ENCODE results near the gene CLMP. TPM values are rescaled to one million over a fixed set of nuclear protein-coding genes. Genes with fewer than 3 reads are reported as not detected.

The CLMP gene
- total and polyA plus RNA-seq, 4 donors: 0.12 to 1.3 (median 0.35) TPM

GRCh38 chr11:123214396-123214795 lies 19.3 kb upstream of the CLMP start:
- no peak overlapping the region for H3K4me3 ChIP-seq (ENCODE audit: low read depth in 1 of 3, low read length in 3 of 3)
- H3K9me3 ChIP-seq (ENCODE audit: control insufficient read depth in 4 of 4, low read length in 3 of 4): no peaks in the 10 kb centered on the region
- no peaks in the 10 kb centered on the region for H3K36me3 ChIP-seq (ENCODE audit: control insufficient read depth in 4 of 4, insufficient read depth in 3 of 4, low read depth in 1 of 4, low read length in 3 of 4)
- no peak overlapping the region for H3K27ac ChIP-seq (ENCODE audit: low read depth in 1 of 2, low read length in 2 of 2)
- H3K9ac ChIP-seq (ENCODE audit: low read depth in 1 of 2, low read length in 2 of 2): no peak overlapping the region
- no peak for DNase-seq (ENCODE audit: low spot score)
- H3K4me1 ChIP-seq (ENCODE audit: control insufficient read depth in 4 of 4, insufficient read depth in 4 of 4, low read length in 3 of 4): no peaks in the 10 kb centered on the region
- no peak for TF ChIP-seq ZBTB33 (IDR thresholded peaks at IDR 0.05)
- no peak for TF ChIP-seq TAF1 (conservative IDR thresholded peaks at IDR 0.05)
- no peak for TF ChIP-seq HNF4G (IDR thresholded peaks at IDR 0.05)
- WGBS: 77% methylated on average over 4 of the region's 4 CpGs
- peaks cover 0 to 12% (median 2%) of the 10 kb centered on the region in 4 donors for H3K27me3 ChIP-seq (ENCODE audit: control insufficient read depth in 4 of 4, insufficient read depth in 4 of 4, low read length in 3 of 4)

- TF ChIP-seq RXRA (IDR thresholded peaks at IDR 0.05) (no peak), EGR1 (IDR thresholded peaks at IDR 0.05; ENCODE audit: low read depth in 2 of 2) (no peak)
- no peak overlapping the region for H3K27ac ChIP-seq (ENCODE audit: low read depth in 1 of 2, low read length in 2 of 2)
- no peak overlapping the region for H3K4me3 ChIP-seq (ENCODE audit: low read depth in 1 of 3, low read length in 3 of 3)
- H3K36me3 ChIP-seq (ENCODE audit: control insufficient read depth in 4 of 4, insufficient read depth in 3 of 4, low read depth in 1 of 4, low read length in 3 of 4): no peaks in the 10 kb centered on the region
- no peak overlapping the region for H3K9ac ChIP-seq (ENCODE audit: low read depth in 1 of 2, low read length in 2 of 2)
- no peaks in the 10 kb centered on the region for H3K9me3 ChIP-seq (ENCODE audit: control insufficient read depth in 4 of 4, low read length in 3 of 4)
- peaks cover 0 to 9% (median 2%) of the 10 kb centered on the region in 4 donors for H3K27me3 ChIP-seq (ENCODE audit: control insufficient read depth in 4 of 4, insufficient read depth in 4 of 4, low read length in 3 of 4)
- DNase-seq (ENCODE audit: low spot score): no peak
- H3K4me1 ChIP-seq (ENCODE audit: control insufficient read depth in 4 of 4, insufficient read depth in 4 of 4, low read length in 3 of 4): no peaks in the 10 kb centered on the region
- WGBS: 82% methylated on average over 11 of the region's 11 CpGs
These were observed 18.3 kb upstream of the CLMP start for GRCh38 chr11:123213307-123213771.

- H3K27me3 ChIP-seq (ENCODE audit: control insufficient read depth in 4 of 4, insufficient read depth in 4 of 4, low read length in 3 of 4): peaks cover 0 to 9% (median 2%) of the 10 kb centered on the region in 4 donors
These were observed 17.4 kb upstream of the CLMP start for GRCh38 chr11:123212406-123212805.

More at GRCh38 chr11:123212406-123212805, 17.4 kb upstream of the CLMP start:
- Histone ChIP-seq H3K9me3 (ENCODE audit: control insufficient read depth in 4 of 4, low read length in 3 of 4) (no peaks in the 10 kb centered on the region), H3K4me1 (ENCODE audit: control insufficient read depth in 4 of 4, insufficient read depth in 4 of 4, low read length in 3 of 4) (no peaks in the 10 kb centered on the region), H3K36me3 (ENCODE audit: control insufficient read depth in 4 of 4, insufficient read depth in 3 of 4, low read depth in 1 of 4, low read length in 3 of 4) (no peaks in the 10 kb centered on the region), H3K4me3 (ENCODE audit: low read depth in 1 of 3, low read length in 3 of 3) (no peak overlapping the region), H3K27ac (ENCODE audit: low read depth in 1 of 2, low read length in 2 of 2) (no peak overlapping the region), H3K9ac (ENCODE audit: low read depth in 1 of 2, low read length in 2 of 2) (no peak overlapping the region)
- no peak for TF ChIP-seq ATF3 (IDR thresholded peaks at IDR 0.05)
- TF ChIP-seq EGR1 (IDR thresholded peaks at IDR 0.05; ENCODE audit: low read depth in 2 of 2): no peak
- no peak for TF ChIP-seq ZBTB33 (IDR thresholded peaks at IDR 0.05)
- no peak for TF ChIP-seq REST (IDR thresholded peaks at IDR 0.05)
- no peak for TF ChIP-seq MAX (IDR thresholded peaks at IDR 0.05)
- TF ChIP-seq HNF4A (conservative IDR thresholded peaks at IDR 0.05): no peak
- no peak for TF ChIP-seq HNF4G (IDR thresholded peaks at IDR 0.05)
- TF ChIP-seq FOXA1 (IDR thresholded peaks at IDR 0.05): no peak
- no peak for TF ChIP-seq CTCF (IDR thresholded peaks at IDR 0.05; ENCODE audit: low read depth, low read length, missing input control)
- TF ChIP-seq RAD21 (IDR thresholded peaks at IDR 0.05): no peak
- TF ChIP-seq YY1 (IDR thresholded peaks at IDR 0.05): no peak
- TF ChIP-seq FOXA2 (IDR thresholded peaks at IDR 0.05): no peak
- TF ChIP-seq RXRA (IDR thresholded peaks at IDR 0.05): no peak
- TF ChIP-seq SP1 (IDR thresholded peaks at IDR 0.05): no peak
- DNase-seq (ENCODE audit: low spot score): no peak
- WGBS: 84% methylated on average over 1 of the region's 1 CpG
